OCI-LY3 (cell line): Measurements from ENCODE around the gene CLEC16A.

Experiments used
- CTCF ChIP-seq: fragments of 200-600, 300-600 bp; sonication (generic); IDR thresholded peaks from 2 replicates; pipeline ENCODE4 v1.5.1; 2014; ENCODE audit warnings: antibody characterized with exemption, low read length, low read depth
- EZH2phosphoT487 ChIP-seq: fragments of 200-600 bp; shearing (Covaris generic); IDR thresholded peaks from 2 replicates; pipeline ENCODE4 v1.6.1; 2018; ENCODE audit warnings: antibody characterized with exemption, mixed run types, low read depth

DNA sequence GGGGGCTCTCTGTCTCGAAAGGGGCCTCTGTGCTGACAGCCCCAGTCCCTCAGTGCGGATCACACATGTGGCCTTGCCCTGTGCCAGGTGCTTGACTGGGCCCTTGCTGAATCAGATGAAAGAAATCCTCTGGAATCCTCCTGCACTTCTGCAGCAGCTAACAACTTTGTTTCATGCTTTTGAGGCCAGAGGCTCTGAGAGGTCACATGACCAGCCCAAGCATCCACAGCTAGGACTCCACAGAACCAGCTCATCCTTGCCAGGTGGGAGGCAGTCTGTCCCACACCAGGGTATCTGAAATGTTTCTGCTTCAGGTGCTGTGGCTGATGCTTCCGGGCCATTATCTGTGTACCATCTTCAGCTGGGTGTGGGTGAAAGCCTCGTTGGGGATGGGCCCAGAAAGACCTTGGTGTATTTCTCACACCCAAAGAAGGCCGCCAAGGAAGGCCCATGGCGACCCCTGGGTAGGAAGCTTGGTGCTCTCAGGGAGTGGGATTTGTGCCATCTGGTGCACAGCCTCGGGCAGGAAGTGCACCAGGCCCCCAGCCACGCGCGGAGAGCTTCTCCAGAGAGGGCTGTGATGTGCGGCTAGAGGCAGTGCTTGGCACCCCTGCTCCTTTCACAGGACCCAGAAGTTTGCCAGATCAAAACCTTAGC, 143.8 kb downstream of the CLEC16A start:
- no peak for TF ChIP-seq CTCF
- TF ChIP-seq EZH2phosphoT487: no peak
